GM10847 (cell line): ENCODE measurements around the gene RNPEP.

Source experiments
- POLR2A ChIP-seq: IDR thresholded peaks from 2 replicates; pipeline ENCODE4 v1.6.1; 2011; ENCODE audit not compliant: insufficient read length; ENCODE audit errors: extremely low read depth

RNPEP gene

DNA sequence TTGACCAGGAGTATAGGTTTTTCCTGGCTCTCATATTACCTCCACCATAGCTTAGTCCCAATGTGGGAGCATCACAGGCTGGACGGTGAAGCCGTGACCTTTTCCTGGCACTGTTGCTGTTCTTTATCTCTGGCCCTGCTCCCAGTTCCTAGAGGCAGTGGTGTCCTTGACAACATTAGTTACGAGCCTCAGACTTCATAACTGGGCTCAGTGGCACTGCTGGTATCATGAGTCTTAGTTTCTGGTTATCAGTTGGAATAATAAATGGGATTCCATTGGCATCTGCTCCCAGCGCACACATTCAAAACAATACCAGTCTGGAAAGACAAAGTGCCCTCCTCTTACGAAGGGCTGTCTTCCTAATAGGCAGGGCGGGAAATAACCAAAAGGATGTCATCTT is 8.0 kb downstream of the RNPEP start:
- no peak for TF ChIP-seq POLR2A

DNA sequence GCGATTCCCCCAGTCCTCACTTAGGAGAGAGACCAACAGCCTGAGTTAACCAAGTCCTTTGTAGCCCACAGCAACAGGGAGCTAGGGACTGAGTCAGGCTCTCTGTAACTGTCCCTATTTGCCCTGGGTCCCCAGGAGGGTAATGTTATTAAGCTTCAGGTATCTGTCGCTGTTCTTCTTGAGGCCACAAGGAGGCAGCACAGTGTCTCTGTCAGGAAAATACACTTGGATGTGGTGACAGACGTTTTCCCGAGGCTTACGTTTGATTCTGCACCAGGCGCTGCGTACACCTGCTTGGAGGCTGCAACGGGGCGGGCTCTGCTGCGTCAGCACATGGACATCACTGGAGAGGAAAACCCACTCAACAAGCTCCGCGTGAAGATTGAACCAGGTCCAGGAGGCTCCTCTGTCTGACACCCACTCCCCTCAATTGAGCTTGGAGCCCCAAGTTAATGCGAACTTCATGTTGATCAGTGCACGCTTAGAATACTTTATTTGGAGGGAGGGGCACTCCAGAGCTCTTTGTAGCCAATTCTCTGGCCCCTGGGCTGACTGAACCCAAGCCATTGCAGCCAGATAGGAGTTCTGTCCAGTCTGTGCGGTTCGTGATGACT is 17.3 kb downstream of the RNPEP start:
- TF ChIP-seq POLR2A = no peak

DNA sequence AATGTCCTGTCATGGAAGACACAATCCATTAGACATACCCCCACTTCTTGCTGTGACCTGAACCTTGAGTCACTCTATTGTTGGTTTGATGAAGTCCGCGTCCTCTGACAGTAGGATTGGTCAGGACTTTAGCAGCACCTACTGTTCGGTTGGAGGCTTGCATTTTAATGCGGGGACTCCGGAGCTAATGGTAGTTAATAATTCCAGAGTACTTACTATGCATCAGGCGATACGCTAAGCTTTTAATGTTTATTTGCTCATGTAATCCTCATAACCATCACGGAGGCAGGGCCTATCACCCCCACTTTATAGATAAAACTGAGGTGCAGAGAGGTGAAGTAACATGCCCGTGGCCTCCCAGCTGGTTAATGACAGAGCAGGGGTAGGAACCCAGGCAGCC is 20.1 kb downstream of the RNPEP start:
- no peak for TF ChIP-seq POLR2A

DNA sequence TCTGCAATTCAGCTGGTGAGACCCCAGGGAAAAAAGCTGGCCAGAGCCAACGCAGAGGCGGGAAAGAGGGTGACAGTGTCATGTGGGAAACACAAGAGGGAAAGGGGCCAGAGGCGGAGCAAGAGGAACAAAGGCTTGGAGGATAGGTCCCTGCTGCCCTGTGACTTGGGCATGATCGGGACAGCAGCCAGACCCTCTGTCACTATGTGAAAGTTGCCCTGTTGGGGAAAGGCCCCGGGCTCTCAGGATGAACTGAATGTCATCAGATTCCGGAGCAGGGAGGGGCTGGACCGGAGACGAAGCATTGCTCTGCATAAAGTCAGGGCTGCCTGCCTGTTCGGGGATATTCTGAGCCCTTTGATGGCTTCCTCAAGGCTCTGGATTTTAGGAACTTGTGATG is 22.3 kb downstream of the RNPEP start:
- no peak for TF ChIP-seq POLR2A

DNA sequence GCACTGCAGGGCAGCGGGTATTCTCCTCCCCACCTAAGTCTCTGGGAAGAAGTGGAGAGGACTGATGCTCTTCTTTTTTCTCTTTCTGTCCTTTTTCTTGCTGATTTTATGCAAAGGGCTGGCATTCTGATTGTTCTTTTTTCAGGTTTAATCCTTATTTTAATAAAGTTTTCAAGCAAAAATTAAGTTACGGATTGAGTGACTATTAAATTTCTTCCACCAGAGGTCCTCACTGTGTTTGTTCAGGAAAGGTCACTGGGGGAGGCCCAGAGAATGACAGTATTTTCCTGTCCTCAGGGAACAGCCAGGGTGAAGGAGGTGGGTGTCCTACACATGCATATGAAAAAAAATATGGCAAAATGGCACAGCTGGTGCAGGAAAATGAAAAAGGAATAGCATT is 23.5 kb downstream of the RNPEP start:
- no peak for TF ChIP-seq POLR2A

DNA sequence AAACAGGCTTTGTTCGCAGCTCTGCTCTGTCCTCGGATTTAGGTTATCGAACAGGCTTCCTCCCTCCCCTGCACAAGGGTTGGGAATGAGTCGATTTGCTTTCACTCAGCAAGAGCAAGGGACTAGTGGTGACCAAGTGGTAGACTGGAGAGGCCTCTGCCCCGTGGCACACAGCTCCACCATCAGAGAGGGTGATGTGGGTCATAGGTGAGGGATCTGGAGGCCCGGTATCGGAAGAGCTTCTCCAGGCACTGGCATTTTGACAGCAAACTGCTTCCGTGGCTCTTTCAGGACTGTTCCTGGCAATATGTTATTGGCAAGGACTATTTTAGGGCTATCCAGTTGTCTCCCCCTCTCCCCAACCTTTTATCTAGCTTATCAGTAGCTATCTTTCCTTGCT is 24.9 kb downstream of the RNPEP start:
- TF ChIP-seq POLR2A = no peak

DNA sequence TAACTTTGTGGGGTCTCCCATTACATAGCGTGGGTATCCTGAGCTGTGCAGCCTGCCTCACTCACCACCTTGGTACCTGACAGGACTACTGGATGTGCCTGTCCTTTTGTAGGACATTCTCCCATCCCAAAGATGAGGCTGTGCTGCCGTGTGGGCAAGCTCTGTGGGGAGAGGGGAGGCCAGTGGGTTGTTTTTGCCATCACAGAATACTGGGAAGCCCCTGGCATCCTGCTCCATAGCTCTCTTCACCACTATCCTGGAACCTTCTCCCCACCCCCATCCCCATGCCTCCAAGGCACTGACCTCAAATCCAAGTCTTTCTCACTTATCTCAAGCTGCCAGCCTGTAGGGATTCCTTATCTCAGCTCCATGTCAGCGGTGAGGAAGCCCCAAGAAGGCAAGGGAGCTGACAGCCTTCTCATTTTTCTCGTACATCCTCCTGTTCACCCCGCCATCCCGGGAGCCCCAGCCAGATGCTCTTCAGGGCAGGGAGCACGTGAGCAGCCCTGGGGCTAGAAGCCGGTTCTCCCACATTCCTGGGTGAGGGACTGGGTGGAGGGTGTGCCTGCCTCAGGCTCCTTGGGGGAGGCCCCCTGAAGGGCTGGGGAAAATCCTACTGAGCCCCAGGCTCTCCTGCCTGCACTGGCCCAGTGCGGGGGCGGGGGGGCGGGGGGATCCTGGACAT is 25.5 kb downstream of the RNPEP start:
- TF ChIP-seq POLR2A = no peak

DNA sequence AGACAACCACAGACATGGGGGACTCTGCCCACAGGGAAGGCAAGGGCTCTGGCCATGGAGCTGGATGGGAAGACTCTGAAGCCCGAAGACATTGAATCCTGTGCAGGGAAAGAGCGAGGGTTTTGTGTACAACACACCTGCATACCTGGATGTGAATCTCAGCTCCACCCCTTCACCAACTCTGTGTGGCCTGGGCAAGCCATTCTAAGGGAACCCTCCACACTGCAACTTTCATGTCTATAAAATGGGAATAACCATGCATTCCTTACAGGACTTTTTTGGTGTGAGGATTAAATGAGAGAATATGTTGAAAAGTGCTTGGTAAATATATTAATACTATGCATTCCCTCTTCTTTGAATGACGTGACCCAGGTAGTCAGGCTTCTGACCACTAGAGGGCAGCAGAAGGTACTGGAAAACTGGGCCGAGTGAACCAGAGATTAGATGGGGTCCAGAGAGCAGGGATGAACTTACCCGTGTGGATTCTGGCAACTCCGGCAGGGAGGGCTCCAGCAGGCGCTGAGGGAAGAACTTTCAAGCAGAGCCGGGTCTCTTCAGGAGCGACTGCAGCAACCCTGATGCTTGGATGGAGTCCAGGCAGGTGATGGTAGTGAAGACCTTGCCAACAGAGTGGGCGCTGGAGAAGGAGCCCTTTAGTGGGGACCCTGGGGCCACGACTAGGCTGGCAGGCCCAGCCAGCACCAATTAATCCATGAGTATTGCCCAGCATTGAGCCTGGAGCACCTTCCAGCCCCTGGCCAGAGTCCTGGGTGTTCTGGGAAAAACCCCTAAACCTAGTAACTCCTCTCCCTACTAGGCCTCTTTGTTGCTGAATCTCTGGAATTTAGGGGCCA is 27.1 kb downstream of the RNPEP start:
- no peak for TF ChIP-seq POLR2A

DNA sequence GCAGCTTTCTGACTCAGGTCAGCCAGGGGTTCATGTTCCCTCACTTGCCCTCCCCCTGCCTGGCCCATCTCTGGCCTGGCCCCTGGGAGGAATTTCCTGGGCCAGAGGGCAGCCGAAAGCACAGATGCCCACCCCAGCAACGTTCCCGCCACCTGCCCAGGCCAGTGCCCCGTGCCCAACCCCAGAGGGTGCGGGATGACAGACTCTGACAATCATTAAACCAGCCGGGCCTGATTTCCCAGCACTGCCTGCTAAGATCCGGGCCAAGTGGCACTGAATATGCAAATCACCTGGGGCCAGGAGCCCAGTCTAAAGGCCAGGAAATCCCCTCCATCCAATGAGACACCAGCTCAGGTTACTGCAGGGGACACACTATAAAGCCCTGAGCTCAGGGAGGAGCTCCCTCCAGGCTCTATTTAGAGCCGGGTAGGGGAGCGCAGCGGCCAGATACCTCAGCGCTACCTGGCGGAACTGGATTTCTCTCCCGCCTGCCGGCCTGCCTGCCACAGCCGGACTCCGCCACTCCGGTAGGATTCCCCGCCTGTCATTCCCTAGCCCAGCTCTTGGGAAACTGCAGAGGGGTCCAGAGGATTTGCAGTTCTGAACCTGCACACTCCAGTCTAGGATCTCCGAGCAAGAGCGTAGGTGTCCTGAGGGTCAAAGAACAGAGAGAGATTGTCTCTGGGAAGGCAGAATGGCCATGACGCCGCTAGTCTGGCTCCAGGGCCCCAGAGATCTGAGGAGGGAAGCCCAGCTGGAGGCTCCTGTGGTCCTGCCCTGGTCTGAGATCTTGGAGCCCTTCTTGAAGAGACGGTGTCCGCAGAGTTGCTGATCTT is 27.9 kb downstream of the RNPEP start, which contains the start of gene ELF3:
TSS of gene ELF3 (plus strand) at position 408 of the 836 bp plus-strand sequence. CDS start 550 bp downstream, outside the sequence.
- peak; percentile 31 for TF ChIP-seq POLR2A

DNA sequence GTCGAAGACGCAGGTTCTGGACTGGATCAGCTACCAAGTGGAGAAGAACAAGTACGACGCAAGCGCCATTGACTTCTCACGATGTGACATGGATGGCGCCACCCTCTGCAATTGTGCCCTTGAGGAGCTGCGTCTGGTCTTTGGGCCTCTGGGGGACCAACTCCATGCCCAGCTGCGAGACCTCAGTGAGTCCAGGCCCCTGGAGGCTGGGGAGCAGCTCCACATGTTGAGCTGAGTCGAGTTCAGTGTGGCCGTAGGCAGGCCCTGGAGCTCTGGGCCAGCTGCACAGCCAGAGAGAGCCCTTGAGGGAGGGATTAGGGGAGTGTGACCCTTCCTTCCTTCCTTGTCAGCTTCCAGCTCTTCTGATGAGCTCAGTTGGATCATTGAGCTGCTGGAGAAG is 29.5 kb downstream of the RNPEP start:
- TF ChIP-seq POLR2A = no peak

DNA sequence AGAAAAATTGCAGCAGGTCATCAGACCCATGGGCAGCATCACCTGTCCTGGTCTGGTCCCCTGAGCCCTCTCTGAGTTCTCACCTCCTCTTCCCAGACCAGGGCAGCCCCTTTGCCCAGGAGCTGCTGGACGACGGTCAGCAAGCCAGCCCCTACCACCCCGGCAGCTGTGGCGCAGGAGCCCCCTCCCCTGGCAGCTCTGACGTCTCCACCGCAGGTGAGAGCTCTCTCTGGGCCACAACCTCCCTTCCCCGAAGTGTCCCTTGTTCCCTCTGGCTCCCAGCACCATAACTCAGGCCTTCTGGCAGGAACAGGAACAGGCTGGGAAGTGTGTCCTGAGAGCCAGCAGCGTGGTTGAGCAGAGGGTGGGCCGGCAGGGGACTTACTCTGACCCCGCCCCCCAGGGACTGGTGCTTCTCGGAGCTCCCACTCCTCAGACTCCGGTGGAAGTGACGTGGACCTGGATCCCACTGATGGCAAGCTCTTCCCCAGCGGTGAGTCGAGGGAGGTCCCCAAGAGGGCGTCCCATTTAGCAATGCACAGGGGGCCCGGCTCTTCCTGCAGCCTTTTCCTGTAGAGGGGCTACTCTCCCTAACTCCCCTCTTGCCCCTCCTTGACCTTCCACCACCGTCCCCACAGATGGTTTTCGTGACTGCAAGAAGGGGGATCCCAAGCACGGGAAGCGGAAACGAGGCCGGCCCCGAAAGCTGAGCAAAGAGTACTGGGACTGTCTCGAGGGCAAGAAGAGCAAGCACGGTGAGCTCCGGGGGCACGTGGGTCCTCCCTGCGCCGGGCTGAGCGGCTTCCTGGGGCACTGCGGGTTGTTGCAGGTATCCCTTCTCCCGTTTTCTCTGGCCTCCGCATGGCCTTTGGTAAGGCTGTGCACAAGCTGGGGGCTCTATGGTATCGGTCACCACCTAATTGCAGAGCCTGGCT is 30.4 kb downstream of the RNPEP start:
- no peak for TF ChIP-seq POLR2A

DNA sequence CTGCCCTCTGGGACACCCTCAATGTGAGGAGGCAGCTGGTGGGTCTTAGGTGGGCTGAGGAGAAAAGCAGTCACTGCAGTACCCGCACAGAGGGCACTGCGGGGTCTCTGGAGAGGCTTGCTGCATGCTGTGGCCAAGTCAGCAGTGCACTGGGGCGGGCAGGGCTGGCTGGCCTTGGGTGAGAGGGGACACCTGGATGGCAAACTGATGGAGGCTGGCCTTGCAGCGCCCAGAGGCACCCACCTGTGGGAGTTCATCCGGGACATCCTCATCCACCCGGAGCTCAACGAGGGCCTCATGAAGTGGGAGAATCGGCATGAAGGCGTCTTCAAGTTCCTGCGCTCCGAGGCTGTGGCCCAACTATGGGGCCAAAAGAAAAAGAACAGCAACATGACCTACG is 31.2 kb downstream of the RNPEP start:
- TF ChIP-seq POLR2A = no peak

DNA sequence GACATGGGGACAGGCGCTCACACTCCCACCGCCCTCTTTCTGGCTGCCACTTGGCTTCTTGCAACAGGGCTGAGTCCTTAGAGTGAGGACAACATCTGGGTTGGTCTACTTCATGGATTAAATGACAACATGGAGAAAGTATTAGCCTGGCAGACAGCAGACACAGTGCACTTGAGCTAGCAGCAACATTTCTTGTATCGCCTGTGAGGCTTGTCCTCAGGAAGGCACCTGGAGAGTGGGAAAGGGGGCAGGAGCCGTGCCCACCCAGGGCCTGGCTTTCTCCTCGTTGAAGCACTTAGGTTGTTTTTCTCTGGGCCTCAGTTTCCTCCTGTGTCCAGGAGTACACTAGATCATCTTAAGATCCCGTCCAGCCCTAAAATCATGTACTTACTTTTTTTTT is 31.6 kb downstream of the RNPEP start:
- no peak for TF ChIP-seq POLR2A

DNA sequence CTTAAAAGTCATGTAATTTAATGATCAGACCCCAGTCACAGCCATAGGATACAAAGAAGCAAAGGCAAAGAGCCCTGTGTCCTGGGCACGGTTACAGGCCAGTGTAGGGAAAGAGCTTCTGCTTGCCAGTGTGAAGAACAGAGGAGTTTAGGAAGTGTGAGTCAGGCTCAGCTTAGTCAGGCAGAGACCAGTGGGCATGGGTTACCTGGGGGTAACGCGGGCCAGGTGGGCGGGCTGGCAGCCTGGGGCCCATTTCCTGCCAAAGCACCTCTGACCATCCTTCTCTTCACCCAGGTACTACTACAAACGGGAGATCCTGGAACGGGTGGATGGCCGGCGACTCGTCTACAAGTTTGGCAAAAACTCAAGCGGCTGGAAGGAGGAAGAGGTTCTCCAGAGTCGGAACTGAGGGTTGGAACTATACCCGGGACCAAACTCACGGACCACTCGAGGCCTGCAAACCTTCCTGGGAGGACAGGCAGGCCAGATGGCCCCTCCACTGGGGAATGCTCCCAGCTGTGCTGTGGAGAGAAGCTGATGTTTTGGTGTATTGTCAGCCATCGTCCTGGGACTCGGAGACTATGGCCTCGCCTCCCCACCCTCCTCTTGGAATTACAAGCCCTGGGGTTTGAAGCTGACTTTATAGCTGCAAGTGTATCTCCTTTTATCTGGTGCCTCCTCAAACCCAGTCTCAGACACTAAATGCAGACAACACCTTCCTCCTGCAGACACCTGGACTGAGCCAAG is 32.6 kb downstream of the RNPEP start:
- no peak for TF ChIP-seq POLR2A

DNA sequence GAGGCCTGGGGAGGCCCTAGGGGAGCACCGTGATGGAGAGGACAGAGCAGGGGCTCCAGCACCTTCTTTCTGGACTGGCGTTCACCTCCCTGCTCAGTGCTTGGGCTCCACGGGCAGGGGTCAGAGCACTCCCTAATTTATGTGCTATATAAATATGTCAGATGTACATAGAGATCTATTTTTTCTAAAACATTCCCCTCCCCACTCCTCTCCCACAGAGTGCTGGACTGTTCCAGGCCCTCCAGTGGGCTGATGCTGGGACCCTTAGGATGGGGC is 33.2 kb downstream of the RNPEP start:
- TF ChIP-seq POLR2A = no peak
